HepG2 (cell line): ENCODE measurements around the gene PIEZO1. TPM values are rescaled to one million over a fixed set of nuclear protein-coding genes. Genes with fewer than 3 reads are reported as not detected.

Source experiments
- CCAR2 ChIP-seq: fragments of 200-400 bp; formaldehyde crosslinking; optimal IDR thresholded peaks from 2 replicates; pipeline ENCODE3; 2018; ENCODE audit warnings: low read depth, mild to moderate bottlenecking, low read length, moderate library complexity
- HOXD1 ChIP-seq: sonication (generic); formaldehyde crosslinking; IDR thresholded peaks from 2 replicates; pipeline ENCODE4 v1.5.0; 2020; ENCODE audit warnings: missing genetic modification reagents
- KLF16 ChIP-seq, 2 experiments: sonication (generic) in 1 of 2; formaldehyde crosslinking in 1 of 2; IDR thresholded peaks; 2 replicates each; pipeline versions ENCODE4 v1.6.1 to v1.8.0; 2016 to 2023; ENCODE audit warnings: missing genetic modification reagents in 2 of 2, missing compliant biosample characterization in 1 of 2
- PCBP2 ChIP-seq: fragments of 200-400 bp; formaldehyde crosslinking; optimal IDR thresholded peaks from 2 replicates; pipeline ENCODE3; 2018; ENCODE audit warnings: low read length, low read depth; ENCODE audit not compliant: poor library complexity, severe bottlenecking
- REPIN1 ChIP-seq: sonication (generic); formaldehyde crosslinking; IDR thresholded peaks from 2 replicates; pipeline ENCODE4 v1.8.0; 2022; ENCODE audit warnings: missing genetic modification reagents, low read depth, mild to moderate bottlenecking, borderline replicate concordance
- SUZ12 ChIP-seq: fragments of 150-350 bp; IDR thresholded peaks from 2 replicates; pipeline ENCODE4 v1.6.1; 2014; ENCODE audit warnings: low read depth, low read length
- YEATS4 ChIP-seq: sonication (generic); formaldehyde crosslinking; IDR thresholded peaks from 2 replicates; pipeline ENCODE4 v1.4.0; 2020; ENCODE audit warnings: missing genetic modification reagents, borderline replicate concordance
- ZBTB8A ChIP-seq: sonication (generic); formaldehyde crosslinking; IDR thresholded peaks from 2 replicates; pipeline ENCODE4 v1.4.0; 2020; ENCODE audit warnings: mild to moderate bottlenecking, low read depth, missing genetic modification reagents, borderline replicate concordance
- ZNF10 ChIP-seq: sonication (generic); formaldehyde crosslinking; IDR thresholded peaks from 2 replicates; pipeline ENCODE4 v1.4.0; 2020; ENCODE audit warnings: mild to moderate bottlenecking, low read depth, missing genetic modification reagents, borderline replicate concordance
- ZNF264 ChIP-seq: sonication (generic); formaldehyde crosslinking; IDR thresholded peaks from 2 replicates; pipeline ENCODE4 v1.4.0; 2020; ENCODE audit warnings: missing genetic modification reagents
- ZNF564 ChIP-seq: sonication (generic); formaldehyde crosslinking; IDR thresholded peaks from 2 replicates; pipeline ENCODE4 v1.8.1; 2023; ENCODE audit warnings: mild to moderate bottlenecking, missing genetic modification reagents
- ZNF660 ChIP-seq: sonication (generic); formaldehyde crosslinking; IDR thresholded peaks from 2 replicates; pipeline ENCODE4 v1.5.1; 2020; ENCODE audit warnings: mild to moderate bottlenecking, low read depth, missing genetic modification reagents, borderline replicate concordance
- ZNF678 ChIP-seq: sonication (generic); formaldehyde crosslinking; IDR thresholded peaks from 2 replicates; pipeline ENCODE4 v1.4.0; 2020; ENCODE audit warnings: mild to moderate bottlenecking, missing genetic modification reagents
- ZNF749 ChIP-seq: sonication (generic); formaldehyde crosslinking; IDR thresholded peaks from 2 replicates; pipeline ENCODE4 v1.8.0; 2022; ENCODE audit warnings: mild to moderate bottlenecking, missing genetic modification reagents, moderate library complexity, borderline replicate concordance
- ZNF83 ChIP-seq: sonication (generic); formaldehyde crosslinking; IDR thresholded peaks from 2 replicates; pipeline ENCODE4 v1.4.0; 2020; ENCODE audit warnings: missing genetic modification reagents, mild to moderate bottlenecking, borderline replicate concordance
- ZSCAN22 ChIP-seq: sonication (generic); formaldehyde crosslinking; IDR thresholded peaks from 2 replicates; pipeline ENCODE4 v1.4.0; 2020; ENCODE audit warnings: mild to moderate bottlenecking, missing genetic modification reagents
- ZSCAN29 ChIP-seq: sonication (generic); formaldehyde crosslinking; conservative IDR thresholded peaks from 2 replicates; pipeline ENCODE4 v1.4.0; 2020; ENCODE audit warnings: mild to moderate bottlenecking, missing genetic modification reagents
- polyA plus RNA-seq, 8 experiments: library from polyadenylated mRNA; depleted of rRNA in 3 of 8; stranded (reverse) in 7 of 8; unstranded in 1 of 8; fragments of >200 nt; fragmentation: Illumina TruSeq in 4 of 8; extraction: Trizol in 4 of 8; gene quantifications; 2 replicates each; pipeline versions ENCODE4 v1.2.1 to v1.2.3, GENCODE V29; 2011 to 2016; ENCODE audit warnings: low read depth in 4 of 8, missing spikeins in 1 of 8, mixed read lengths in 1 of 8; ENCODE audit not compliant: insufficient read depth in 1 of 8
- total RNA-seq, 5 experiments: library from RNA; depleted of rRNA; stranded (reverse); fragments of >200 nt; fragmentation: Illumina TruSeq; extraction: Trizol; gene quantifications; 2 replicates each; pipeline ENCODE4 v1.2.3, GENCODE V29; 2016; ENCODE audit warnings: low read depth in 1 of 5
- TF ChIP-seq, protein P1 (sequence below): sonication (generic); formaldehyde crosslinking; IDR thresholded peaks from 2 replicates; pipeline ENCODE4 v1.8.1; 2023; ENCODE audit warnings: mild to moderate bottlenecking, missing genetic modification reagents
- TF ChIP-seq, protein P2 (sequence below): sonication (generic); formaldehyde crosslinking; conservative IDR thresholded peaks from 2 replicates; pipeline ENCODE4 v1.4.0; 2020; ENCODE audit warnings: missing genetic modification reagents
- TF ChIP-seq, protein P3 (sequence below): sonication (generic); formaldehyde crosslinking; IDR thresholded peaks from 2 replicates; pipeline ENCODE4 v1.5.0; 2020; ENCODE audit warnings: mild to moderate bottlenecking, missing genetic modification reagents, moderate library complexity
- TF ChIP-seq, protein P4 (sequence below), 2 experiments: sonication (generic) in 1 of 2; formaldehyde crosslinking in 1 of 2; IDR thresholded peaks; 2 replicates each; pipeline versions ENCODE4 v1.4.0 to v1.6.1; 2018 to 2020; ENCODE audit warnings: missing genetic modification reagents in 2 of 2, borderline replicate concordance in 1 of 2, low read depth in 1 of 2, mild to moderate bottlenecking in 1 of 2, missing biosample characterization in 1 of 2

Gene PIEZO1
- total and polyA plus RNA-seq, 2 of the 13 experiments (the other 11 are each of a cell fraction or from before 2014, with no cell fraction given) = 67.9 to 85.0 TPM

DNA sequence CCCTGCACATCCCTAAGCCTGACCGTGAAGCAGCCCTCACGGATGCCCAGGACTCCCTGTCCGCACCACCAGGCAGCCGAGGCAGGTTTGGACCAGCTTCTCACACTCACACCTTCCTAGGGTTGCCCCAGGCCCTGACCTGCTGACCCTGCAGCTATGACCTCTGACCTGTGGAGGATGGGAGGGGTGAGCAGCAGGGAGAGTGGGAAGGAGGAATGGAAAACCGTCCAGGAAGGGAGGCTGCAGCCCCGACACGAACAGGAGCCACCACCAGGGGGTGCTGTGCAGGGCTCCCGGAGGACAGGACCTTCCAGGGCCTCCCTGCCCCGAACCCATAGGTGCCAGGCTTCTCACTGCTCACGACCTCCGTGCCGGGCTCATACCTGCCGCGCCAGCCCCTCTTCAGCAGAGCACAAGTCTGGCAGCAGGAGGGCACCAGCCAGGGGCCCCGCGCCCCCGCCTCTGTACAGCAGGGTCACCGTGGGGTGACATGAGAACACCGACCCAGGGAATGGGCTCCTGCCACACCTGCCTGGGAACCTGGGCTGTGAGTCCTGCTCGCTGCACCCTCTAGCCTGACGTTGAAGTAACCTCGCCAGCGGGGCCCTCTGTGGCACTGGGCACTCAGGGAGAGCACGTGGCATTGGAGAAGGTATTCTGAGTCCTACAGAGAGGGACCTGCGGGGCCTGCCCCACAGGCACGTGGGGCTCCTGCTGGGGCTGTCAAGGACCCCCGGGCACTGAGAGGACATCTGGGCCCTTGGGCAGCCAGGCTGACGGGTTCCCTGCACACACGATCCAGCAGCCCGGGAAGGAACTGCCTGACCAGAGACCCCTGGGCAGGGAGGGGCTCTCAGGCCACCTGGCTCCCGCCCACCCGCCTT lies 41.1 kb downstream of the PIEZO1 start (continued):
- no peak for TF ChIP-seq ZSCAN22
- TF ChIP-seq PCBP2 = no peak
- no peak for TF ChIP-seq ZNF264 (CRISPR knock-in tag)
- TF ChIP-seq, protein P1, sequence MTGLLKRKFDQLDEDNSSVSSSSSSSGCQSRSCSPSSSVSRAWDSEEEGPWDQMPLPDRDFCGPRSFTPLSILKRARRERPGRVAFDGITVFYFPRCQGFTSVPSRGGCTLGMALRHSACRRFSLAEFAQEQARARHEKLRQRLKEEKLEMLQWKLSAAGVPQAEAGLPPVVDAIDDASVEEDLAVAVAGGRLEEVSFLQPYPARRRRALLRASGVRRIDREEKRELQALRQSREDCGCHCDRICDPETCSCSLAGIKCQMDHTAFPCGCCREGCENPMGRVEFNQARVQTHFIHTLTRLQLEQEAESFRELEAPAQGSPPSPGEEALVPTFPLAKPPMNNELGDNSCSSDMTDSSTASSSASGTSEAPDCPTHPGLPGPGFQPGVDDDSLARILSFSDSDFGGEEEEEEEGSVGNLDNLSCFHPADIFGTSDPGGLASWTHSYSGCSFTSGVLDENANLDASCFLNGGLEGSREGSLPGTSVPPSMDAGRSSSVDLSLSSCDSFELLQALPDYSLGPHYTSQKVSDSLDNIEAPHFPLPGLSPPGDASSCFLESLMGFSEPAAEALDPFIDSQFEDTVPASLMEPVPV (CRISPR knock-in tag) = no peak
- TF ChIP-seq ZBTB8A (CRISPR knock-in tag) = no peak
- TF ChIP-seq KLF16 (CRISPR knock-in tag; IDR thresholded peaks at IDR 0.05) = no peak
- TF ChIP-seq CCAR2 = no peak
- no peak for TF ChIP-seq ZNF83 (CRISPR knock-in tag)
- TF ChIP-seq YEATS4 (CRISPR knock-in tag) = no peak
- no peak for TF ChIP-seq ZNF678
- TF ChIP-seq, protein P2, sequence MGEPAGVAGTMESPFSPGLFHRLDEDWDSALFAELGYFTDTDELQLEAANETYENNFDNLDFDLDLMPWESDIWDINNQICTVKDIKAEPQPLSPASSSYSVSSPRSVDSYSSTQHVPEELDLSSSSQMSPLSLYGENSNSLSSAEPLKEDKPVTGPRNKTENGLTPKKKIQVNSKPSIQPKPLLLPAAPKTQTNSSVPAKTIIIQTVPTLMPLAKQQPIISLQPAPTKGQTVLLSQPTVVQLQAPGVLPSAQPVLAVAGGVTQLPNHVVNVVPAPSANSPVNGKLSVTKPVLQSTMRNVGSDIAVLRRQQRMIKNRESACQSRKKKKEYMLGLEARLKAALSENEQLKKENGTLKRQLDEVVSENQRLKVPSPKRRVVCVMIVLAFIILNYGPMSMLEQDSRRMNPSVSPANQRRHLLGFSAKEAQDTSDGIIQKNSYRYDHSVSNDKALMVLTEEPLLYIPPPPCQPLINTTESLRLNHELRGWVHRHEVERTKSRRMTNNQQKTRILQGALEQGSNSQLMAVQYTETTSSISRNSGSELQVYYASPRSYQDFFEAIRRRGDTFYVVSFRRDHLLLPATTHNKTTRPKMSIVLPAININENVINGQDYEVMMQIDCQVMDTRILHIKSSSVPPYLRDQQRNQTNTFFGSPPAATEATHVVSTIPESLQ (CRISPR knock-in tag) = no peak
- TF ChIP-seq ZNF749 (CRISPR knock-in tag) = no peak
- TF ChIP-seq ZNF564 (CRISPR knock-in tag) = no peak
- TF ChIP-seq ZNF10 = no peak
- TF ChIP-seq ZNF660 (CRISPR knock-in tag) = no peak
- TF ChIP-seq ZSCAN29 = no peak
- no peak for TF ChIP-seq HOXD1 (CRISPR knock-in tag)
- TF ChIP-seq SUZ12 = no peak
- TF ChIP-seq, protein P3, sequence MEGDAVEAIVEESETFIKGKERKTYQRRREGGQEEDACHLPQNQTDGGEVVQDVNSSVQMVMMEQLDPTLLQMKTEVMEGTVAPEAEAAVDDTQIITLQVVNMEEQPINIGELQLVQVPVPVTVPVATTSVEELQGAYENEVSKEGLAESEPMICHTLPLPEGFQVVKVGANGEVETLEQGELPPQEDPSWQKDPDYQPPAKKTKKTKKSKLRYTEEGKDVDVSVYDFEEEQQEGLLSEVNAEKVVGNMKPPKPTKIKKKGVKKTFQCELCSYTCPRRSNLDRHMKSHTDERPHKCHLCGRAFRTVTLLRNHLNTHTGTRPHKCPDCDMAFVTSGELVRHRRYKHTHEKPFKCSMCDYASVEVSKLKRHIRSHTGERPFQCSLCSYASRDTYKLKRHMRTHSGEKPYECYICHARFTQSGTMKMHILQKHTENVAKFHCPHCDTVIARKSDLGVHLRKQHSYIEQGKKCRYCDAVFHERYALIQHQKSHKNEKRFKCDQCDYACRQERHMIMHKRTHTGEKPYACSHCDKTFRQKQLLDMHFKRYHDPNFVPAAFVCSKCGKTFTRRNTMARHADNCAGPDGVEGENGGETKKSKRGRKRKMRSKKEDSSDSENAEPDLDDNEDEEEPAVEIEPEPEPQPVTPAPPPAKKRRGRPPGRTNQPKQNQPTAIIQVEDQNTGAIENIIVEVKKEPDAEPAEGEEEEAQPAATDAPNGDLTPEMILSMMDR (CRISPR knock-in tag) = peak; percentile 95
- TF ChIP-seq, protein P4, sequence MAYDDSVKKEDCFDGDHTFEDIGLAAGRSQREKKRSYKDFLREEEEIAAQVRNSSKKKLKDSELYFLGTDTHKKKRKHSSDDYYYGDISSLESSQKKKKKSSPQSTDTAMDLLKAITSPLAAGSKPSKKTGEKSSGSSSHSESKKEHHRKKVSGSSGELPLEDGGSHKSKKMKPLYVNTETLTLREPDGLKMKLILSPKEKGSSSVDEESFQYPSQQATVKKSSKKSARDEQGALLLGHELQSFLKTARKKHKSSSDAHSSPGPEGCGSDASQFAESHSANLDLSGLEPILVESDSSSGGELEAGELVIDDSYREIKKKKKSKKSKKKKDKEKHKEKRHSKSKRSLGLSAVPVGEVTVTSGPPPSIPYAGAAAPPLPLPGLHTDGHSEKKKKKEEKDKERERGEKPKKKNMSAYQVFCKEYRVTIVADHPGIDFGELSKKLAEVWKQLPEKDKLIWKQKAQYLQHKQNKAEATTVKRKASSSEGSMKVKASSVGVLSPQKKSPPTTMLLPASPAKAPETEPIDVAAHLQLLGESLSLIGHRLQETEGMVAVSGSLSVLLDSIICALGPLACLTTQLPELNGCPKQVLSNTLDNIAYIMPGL (CRISPR knock-in tag; IDR thresholded peaks at IDR 0.05; ENCODE audit: borderline replicate concordance in 1 of 2, low read depth in 1 of 2) = 0 out of 4 replicates have a peak, but pooled peaks of 1 of the 2 experiments have one; percentile 30
- TF ChIP-seq REPIN1 (CRISPR knock-in tag) = no peak
